Measurements from ENCODE around the gene EFCAB6. TPM values are rescaled to one million over a fixed set of nuclear protein-coding genes. Genes with fewer than 3 reads are reported as not detected.

Gene EFCAB6
- total and polyA plus RNA-seq, 3 donors from 2014 or later = 41.3 to 108 (median 81.5) TPM

GRCh38 chr22:43580271-43580750 lies 231.8 kb downstream of the EFCAB6 start:
- no peaks in the 10 kb centered on the region for H3K4me1 ChIP-seq
- H3K27me3 ChIP-seq = no peaks in the 10 kb centered on the region
- intact Hi-C loops (cut with DNase I; ENCODE audit: low total_unique reads) = no loop called here
- H3K4me3 ChIP-seq = no peak overlapping the region
- WGBS, 2 donors = 69 to 70% methylated on average over 4 of the region's 4 CpGs
- TF ChIP-seq, protein P1, sequence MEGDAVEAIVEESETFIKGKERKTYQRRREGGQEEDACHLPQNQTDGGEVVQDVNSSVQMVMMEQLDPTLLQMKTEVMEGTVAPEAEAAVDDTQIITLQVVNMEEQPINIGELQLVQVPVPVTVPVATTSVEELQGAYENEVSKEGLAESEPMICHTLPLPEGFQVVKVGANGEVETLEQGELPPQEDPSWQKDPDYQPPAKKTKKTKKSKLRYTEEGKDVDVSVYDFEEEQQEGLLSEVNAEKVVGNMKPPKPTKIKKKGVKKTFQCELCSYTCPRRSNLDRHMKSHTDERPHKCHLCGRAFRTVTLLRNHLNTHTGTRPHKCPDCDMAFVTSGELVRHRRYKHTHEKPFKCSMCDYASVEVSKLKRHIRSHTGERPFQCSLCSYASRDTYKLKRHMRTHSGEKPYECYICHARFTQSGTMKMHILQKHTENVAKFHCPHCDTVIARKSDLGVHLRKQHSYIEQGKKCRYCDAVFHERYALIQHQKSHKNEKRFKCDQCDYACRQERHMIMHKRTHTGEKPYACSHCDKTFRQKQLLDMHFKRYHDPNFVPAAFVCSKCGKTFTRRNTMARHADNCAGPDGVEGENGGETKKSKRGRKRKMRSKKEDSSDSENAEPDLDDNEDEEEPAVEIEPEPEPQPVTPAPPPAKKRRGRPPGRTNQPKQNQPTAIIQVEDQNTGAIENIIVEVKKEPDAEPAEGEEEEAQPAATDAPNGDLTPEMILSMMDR (IDR thresholded peaks at IDR 0.05) = no peak
- TF ChIP-seq POLR2A (IDR thresholded peaks at IDR 0.05) = no peak
- no peaks in the 10 kb centered on the region for H3K36me3 ChIP-seq (ENCODE audit: low read depth, missing control alignments)
- no peak for DNase-seq
- H3K9me3 ChIP-seq = no peaks in the 10 kb centered on the region
- no peak overlapping the region for H3K27ac ChIP-seq

GRCh38 chr22:43574738-43575137 lies 237.4 kb downstream of the EFCAB6 start:
- no peak for TF ChIP-seq POLR2A (IDR thresholded peaks at IDR 0.05)
- TF ChIP-seq, protein P1 (IDR thresholded peaks at IDR 0.05) = no peak
- no peak overlapping the region for H3K4me3 ChIP-seq
- H3K4me1 ChIP-seq = no peaks in the 10 kb centered on the region
- no peaks in the 10 kb centered on the region for H3K27me3 ChIP-seq
- 91 to 93% methylated on average over 5 of the region's 5 CpGs for WGBS, 2 donors
- no peaks in the 10 kb centered on the region for H3K36me3 ChIP-seq (ENCODE audit: low read depth, missing control alignments)
- no peak overlapping the region for H3K27ac ChIP-seq
- DNase-seq = no peak
- no peaks in the 10 kb centered on the region for H3K9me3 ChIP-seq
- intact Hi-C loops (cut with DNase I; ENCODE audit: low total_unique reads) = no loop called here

DNA sequence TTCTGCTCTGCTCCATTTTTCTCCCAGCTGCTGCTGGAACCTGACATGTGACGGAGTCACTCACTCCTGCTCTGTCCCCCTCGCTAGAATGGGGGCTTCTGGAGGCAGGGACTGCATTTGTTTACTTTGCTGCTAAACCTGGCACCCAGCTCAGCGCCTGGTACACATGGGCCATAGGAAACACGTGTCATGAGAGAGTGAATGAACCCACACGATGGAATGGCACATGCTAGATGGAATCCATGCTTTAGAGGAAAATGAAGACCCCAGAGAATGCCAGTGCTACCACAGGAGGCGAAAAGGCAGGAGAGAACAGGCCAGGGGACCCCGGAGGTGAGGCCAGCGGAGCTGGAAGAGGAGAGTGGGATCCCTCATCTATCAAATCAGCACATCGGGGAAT lies 239.4 kb downstream of the EFCAB6 start:
- no peak for DNase-seq
- intact Hi-C loops (cut with DNase I; ENCODE audit: low total_unique reads) = no loop called here
- Histone ChIP-seq H3K27ac (no peak overlapping the region), H3K4me3 (no peak overlapping the region), H3K4me1 (no peaks in the 10 kb centered on the region), H3K27me3 (no peaks in the 10 kb centered on the region), H3K36me3 (ENCODE audit: low read depth, missing control alignments) (no peaks in the 10 kb centered on the region), H3K9me3 (no peaks in the 10 kb centered on the region)
- TF ChIP-seq POLR2A (IDR thresholded peaks at IDR 0.05) = no peak
- TF ChIP-seq, protein P1 (IDR thresholded peaks at IDR 0.05) = no peak
- WGBS, 2 donors = 94 to 95% methylated on average over 9 of the region's 9 CpGs

DNA sequence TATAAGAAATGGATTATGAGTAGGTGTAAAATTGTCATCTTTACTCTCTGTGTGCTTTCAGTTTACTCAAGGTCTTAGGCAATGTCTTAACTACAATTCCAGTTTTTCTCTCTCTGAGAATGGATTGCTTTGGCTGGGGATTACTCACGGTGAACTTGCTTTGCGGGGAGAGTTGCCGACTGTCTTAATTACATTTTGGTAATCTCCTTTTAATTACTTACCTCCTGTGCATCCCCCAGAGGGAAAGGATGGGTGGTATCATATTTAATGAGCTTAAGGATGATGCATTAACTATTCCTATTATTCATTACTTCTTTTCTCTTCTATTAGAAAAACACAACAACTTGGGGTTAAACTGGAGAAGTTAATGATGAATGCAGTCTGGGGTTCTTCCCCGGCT lies 240.9 kb downstream of the EFCAB6 start:
- Histone ChIP-seq H3K4me3 (no peak overlapping the region), H3K36me3 (ENCODE audit: low read depth, missing control alignments) (no peaks in the 10 kb centered on the region), H3K27ac (no peak overlapping the region), H3K4me1 (no peaks in the 10 kb centered on the region), H3K27me3 (no peaks in the 10 kb centered on the region), H3K9me3 (no peaks in the 10 kb centered on the region)
- no peak for DNase-seq
- TF ChIP-seq POLR2A (IDR thresholded peaks at IDR 0.05) = no peak
- TF ChIP-seq, protein P1 (IDR thresholded peaks at IDR 0.05) = no peak
- intact Hi-C loops (cut with DNase I; ENCODE audit: low total_unique reads) = no loop called here
- WGBS, 2 donors = 86 to 89% methylated on average over 4 of the region's 4 CpGs

- Histone ChIP-seq H3K27ac (no peak overlapping the region), H3K9me3 (no peaks in the 10 kb centered on the region), H3K27me3 (no peaks in the 10 kb centered on the region), H3K36me3 (ENCODE audit: low read depth, missing control alignments) (no peaks in the 10 kb centered on the region), H3K4me1 (no peaks in the 10 kb centered on the region), H3K4me3 (no peak overlapping the region)
- TF ChIP-seq POLR2A (IDR thresholded peaks at IDR 0.05) = no peak
- TF ChIP-seq, protein P1 (IDR thresholded peaks at IDR 0.05) = no peak
- intact Hi-C loops (cut with DNase I; ENCODE audit: low total_unique reads) = no loop called here
- no peak for DNase-seq
- WGBS, 2 donors = 83 to 90% methylated on average over 13 to 14 of the region's 14 CpGs
Observed at GRCh38 chr22:43570531-43571165, 241.5 kb downstream of the EFCAB6 start.
